NT2/D1 (cell line): ENCODE data around the gene NFIA.

Source experiments
- SUZ12 ChIP-seq: IDR thresholded peaks from 2 replicates; pipeline ENCODE4 v1.6.1; 2011; ENCODE audit not compliant: insufficient read length, insufficient read depth; ENCODE audit errors: extremely low read depth
- YY1 ChIP-seq: IDR thresholded peaks from 2 replicates; pipeline ENCODE4 v1.6.1; 2011; ENCODE audit not compliant: insufficient read length, insufficient read depth
- ZNF274 ChIP-seq: IDR thresholded peaks from 2 replicates; pipeline ENCODE4 v1.6.1; 2011; ENCODE audit warnings: mild to moderate bottlenecking, low read depth, low read length

GRCh38 chr1:61504305-61504704 lies 421.9 kb downstream of the NFIA start:
- TF ChIP-seq ZNF274 (no peak), YY1 (no peak), SUZ12 (no peak)
